Measurements from ENCODE around the gene SETD5.
A peak's percentile ranks its signal among the peaks of the same experiment; 100 is the strongest.

The SETD5 gene

DNA sequence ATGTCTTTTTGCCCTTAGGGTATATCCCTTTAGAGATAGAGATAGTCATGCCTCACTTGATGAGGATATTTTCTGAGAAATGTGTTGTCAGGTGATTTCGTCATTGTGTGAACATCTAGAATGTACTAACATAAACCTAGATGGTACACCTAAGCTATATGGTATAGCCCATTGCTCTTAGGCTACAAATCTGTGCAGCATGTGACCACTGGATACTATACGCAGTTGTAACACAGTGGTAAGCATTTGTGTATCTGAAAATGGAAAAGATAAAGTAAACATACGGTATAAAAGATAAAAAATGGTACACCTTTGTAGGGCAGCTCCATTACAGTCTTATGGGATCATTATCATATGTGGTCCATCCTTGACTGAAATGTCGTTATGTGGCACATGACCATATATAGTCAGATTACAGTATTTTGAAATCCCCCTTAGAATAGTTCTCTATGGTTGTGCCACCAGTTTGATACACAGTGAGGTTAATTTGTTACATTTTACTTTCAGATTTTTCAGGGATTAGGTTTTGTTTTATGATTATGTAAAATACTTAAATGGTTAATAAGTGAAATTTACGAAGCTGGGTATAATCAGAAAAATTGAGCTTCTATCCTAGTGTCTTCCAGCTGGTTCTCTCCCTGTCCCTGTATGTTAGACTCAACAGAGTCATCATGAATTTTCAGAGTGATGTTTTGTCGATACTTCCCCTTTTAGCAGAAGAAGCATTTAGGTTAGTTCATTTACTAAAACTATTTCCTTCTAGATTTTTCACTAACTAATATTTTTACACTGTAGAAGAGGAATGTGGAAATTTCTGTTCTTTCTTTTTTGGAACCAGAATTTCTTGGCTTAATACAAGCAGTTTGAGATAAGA is 12.8 kb downstream of the SETD5 start:
- DNase-seq: no peak

DNA sequence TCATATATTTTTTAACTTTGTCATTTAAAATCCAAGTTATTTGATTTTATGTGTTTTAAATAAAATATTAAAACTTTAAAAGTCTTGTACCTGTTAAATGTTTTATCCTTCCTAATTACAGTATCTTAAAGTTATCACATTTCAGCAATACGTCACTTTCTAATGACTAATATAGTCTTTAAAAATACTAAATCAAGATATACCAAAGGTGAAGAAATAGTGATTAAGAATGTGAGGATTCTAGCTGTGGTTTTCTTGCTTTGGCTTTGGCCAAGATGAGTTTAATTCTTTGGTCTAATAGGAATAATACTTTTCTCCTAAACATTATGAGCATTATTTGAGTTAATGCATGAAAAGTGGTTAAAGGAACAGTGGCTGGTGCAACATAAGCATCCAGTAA is 13.9 kb downstream of the SETD5 start:
- DNase-seq: no peak

DNA sequence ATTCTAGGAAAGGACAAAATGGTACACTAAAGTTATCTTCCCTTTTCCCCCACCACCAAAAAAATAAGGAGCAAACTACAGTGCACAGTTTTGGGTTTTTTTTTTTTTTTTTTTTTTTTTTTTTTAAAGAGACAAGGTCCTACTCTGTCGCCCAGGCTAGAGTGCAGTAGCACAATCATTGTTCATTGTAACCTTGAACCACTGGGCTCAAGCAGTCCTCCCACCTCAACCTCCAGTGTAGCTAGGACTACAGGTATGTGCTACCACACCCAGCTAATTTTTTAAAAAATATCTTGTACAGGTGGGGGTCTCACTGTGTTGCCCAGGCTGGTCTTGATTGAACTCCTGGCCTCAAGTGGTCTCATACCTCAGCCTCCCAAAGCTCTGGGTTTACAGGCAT is 14.9 kb downstream of the SETD5 start:
- DNase-seq: no peak

DNA sequence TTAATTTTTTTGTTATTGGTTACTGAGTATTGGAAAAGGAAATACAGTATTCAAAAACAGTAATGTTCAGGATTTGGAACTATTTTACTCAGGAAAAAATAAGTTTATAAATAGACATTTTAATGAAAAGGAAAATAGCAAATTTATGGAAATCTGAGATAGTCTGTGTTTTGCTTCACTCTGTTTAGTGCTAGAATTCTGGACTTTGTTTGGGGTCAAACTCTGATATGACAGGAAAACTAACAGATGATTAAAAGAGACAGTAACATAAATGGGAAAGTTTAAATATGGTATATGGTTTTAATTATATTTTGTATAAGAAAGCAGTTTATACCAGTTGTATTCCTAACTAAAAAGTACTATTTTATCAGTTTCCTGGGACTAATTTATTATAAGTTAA is 17.4 kb downstream of the SETD5 start:
- no peak for DNase-seq

DNA sequence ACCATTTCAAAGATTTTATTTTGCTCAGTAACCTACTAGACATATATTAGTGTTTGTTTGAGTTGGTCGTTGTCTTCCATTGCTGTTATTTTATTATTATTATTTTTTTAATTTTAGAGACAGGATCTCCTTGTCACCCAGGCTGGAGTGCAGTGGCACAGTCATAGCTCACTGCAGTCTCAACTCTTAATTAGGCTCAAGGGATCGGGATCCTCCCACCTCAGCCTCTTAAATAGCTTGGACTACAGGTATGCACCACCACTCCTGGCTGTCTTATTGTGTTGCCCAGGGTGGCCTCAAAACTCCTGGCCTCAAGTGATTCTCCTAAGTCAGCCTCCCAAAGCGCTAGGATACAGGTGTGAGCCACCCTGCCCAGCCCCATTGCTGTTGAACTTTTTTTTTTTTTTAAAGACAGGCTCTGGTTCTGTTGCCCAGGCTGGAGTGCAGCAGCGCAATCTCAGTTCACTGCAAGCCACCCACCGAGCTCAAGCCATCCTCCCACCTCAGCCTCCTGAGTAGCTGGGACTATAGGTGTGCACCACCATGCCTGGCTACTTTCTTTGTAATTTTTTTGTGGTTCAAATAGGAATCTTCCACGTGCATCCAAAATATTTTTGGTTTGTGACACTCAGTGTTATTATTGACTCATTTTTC is 18.2 kb downstream of the SETD5 start:
- DNase-seq: no peak

DNA sequence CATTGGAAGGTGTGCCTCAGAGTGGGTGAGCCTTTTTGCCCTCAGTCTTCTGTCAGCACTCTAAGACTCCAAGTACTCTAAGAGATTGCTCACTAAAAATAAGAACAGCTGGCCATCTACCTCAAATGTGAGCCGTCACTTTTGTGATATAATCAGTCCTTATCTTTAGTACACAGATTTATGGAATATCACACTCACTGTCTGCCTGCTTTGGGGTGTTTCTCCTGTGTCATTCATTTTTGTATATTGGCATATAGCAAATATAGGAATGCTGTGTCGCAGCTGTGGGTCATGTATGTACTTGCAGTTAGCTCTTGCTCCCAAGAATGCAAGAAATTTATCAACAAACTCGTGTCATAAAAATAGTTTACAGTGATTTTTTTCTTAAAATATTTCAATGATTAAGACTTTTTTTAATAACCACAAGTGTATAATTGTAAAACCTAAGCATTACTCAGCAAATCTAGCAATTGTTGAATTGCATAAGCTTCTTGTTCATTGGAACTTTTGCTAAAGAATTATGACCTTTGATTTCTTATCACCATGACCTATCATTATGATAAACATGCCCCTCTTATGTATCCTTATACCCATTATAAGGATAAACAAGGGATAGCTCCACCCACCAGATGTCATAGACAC is 18.8 kb downstream of the SETD5 start:
- DNase-seq: no peak

DNA sequence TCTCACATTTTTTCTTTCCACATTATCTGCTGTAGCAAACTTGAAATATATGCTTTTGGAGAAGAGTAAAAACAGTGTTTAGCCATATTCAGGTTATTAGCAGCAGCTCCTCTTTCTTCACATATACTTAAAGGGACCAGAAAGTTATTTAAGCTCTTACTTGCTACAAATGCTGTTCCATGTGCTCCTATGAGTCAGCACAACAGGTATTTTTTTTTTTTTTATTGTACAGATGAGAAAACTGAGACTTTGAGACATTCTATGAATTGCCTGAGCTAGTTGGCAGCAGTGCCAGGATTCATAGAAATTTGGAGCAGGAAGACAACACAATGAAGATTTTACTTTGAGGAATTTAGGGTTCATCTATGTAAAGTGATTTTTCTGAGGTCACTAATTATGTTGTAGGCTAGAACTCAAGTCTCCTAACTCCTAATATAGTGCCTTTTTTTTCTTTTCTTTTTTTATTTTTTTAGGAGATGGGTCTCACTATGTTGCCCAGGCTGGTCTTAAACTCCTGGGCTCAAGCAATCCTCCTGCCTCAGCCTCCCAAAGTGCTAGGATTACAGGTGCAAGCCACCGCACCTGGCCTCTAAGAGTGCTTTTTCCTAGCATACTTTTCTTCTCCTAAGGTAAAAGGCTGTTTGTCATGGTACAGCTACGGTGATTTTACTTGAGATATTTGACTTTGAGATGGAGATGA is 23.6 kb downstream of the SETD5 start:
- DNase-seq: no peak

DNA sequence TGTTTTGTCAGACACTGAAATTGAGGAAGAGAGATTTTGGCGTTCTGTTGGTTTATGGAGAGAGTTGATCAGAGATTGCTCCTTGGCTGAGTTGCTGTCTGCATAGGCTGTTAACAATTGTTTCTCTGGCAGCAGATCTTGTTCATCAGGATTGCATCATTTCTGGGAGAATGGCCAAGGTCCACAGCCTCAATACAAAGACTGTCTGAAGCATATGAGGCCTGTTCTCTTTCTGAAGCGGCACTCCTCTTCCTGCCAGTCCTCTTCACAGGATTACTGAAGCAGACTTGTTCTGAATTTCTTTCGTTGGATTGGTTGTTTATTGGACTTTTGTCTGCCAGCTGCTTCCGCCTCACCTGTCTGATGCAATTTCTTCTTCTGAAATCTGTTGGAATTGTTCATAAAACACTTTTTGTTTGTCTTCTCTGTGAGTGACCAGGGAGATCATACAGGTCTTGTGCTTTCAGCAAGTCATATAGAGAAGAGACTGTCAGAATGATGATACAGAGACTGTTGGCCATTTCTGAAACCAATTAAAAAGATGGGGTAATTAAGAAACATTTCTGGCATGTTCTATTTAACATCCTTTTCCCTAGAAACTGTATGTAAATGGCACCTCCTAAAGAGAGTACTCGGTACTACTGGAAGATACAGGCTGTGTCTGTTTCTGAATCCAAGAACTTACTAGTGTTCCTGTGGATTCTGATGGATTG is 25.5 kb downstream of the SETD5 start:
- peak; percentile 86 for DNase-seq

DNA sequence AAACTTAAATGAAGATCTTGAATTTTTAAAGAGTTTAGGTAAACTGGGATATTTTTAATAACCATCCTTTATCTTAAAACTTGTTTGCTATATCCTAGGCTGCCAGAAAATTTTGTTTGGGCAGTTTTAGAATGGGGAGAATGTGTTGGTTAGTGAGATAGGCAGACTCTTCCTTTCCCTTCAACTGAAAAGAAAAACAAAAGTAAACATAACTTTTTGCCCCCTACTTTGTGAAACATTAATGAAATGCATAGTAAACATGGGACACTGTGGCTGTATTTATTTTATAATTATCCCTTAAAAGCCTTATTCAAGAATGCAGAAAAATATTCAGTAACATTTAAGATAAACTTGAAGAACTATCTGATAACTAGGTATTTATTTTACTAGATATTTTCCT is 31.0 kb downstream of the SETD5 start:
- no peak for DNase-seq

DNA sequence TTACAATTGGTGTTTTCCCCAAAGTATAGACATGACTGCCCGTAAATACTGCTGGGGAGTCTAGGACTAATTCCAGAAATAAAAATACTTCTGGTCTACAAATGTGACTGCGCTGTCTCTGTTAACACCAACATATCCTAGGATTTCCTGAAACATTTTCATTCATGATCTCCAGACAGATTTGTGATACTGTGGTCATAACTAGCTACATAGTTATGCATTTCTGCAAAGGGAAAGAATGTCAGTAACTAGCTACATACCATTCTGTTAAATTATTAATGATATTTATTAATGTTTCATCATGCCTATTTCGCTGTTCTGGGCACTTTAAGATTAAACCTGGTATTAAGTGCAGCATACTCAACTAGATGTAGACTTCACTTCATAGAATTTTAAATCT is 33.3 kb downstream of the SETD5 start:
- DNase-seq: no peak

DNA sequence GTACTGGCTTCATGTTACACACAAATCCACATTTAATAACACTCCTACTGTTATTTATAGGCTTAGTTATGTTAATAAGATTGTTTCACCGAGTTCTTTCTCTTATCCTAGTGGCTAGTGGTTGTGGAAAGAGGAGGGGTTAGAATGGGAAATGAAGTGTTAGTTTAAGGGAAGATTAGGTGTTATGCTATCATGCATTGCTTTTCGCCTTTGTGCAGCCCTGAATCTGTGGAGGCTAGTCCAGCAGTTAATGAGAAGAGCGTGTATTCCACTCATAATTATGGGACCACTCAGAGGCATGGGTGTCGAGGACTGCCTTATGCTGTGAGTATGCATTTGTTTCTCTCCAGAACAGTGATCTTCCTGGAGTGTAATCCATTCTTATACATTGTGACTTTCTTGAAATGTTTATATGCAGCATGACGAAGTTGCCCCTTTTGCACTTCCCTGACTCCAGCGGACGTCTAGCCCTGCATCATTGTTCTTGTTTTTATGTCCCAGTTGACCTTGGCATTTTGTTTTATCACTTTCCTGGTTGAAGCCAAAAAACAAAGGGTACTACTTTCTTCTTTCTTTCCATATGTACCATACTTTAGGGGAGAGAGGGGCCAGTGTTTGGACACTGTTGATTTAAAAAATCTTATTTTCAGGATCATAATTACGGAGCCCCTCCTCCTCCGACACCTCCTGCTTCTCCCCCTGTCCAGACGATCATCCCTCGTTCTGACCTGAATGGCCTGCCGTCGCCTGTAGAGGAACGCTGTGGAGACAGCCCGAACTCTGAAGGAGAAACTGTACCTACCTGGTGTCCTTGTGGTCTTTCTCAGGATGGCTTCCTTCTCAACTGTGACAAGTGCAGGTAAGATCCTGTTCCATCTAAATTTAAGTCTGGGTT is 36.5 kb downstream of the SETD5 start:
- DNase-seq: no peak

DNA sequence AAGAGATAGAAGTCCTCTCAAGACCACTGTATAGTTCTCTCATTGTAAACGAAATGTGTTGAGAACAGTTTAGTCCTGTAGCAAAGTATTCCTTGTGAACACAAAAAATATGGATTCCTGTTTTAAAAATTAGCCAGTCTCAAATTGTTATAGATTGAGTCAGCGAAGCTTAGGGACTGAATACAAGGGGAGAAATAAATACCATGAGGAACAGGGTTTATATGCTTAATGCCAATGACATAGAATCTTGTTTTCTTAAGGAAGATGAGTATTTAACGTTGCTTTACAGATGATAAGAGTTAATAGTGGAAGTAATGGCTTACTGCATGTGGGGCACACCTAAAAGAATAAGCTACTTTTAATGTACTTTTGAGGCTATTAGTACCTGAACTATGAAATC is 37.9 kb downstream of the SETD5 start:
- DNase-seq: no peak

DNA sequence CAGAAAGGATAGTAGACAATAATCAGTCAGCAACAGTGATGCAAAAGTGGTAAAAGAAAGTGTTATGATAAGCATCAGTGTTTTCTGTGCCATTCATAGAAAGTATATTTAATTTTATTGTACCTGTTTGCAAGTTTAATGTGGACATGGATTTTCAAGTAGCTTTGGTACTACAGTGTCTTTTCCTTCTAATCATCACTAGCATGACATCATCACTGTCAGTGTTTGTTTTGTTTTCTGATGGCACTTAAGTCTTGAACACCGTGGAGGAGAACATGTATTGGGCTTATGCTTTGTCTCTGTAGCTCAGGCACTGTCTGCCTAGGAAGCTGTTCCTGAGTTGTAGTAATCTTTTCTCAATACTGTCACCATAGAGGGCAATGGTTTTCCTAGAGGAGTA is 41.9 kb downstream of the SETD5 start:
- DNase-seq: no peak

DNA sequence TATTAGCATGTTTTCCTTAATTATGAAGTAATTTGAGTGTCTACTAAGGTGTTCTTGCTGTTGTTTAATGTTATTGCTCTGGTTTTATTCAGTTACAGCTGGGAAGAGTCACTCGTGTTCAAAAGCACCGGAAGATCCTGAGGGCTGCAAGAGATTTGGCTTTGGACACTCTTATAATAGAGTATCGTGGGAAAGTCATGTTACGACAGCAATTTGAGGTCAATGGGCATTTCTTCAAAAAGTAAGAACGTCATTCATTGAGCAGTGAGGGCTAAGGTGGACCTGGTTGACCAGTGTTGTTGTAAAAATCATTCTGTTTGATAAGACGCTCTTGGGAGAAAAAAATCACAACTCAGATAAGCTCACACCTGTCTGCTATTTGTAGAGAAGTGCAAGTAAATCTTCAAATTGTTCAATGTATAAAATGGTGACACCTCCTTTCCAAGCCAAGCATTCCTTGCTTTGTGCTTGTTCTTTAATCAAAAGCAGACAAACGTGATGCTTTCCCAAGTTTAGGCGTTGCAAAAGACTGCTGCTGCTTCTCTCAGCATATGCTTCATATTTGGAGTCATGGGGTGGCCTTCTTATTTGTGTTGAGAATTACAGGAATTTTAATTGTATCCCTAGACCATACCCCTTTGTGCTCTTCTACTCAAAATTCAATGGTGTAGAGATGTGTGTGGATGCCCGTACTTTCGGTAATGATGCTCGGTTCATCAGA is 44.2 kb downstream of the SETD5 start:
- DNase-seq: no peak

DNA sequence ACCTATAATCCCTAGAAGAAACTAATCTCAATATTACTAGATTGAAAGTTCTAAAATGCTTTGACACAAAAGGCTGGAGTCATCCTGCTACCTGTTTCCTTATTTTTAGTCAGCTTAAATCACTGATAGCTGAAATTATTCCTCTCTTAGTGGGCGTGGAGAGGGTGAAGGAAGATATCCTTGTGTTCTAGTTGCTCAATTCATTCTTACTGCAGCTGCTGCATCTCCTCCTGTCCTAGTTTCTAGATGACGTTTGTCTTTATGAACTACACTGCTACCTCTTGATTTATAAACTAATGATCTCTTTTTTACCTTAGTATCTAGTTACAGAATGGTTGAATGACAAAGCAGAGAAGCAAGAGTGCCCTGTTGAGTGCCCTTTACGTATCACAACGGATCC is 50.7 kb downstream of the SETD5 start:
- no peak for DNase-seq

DNA sequence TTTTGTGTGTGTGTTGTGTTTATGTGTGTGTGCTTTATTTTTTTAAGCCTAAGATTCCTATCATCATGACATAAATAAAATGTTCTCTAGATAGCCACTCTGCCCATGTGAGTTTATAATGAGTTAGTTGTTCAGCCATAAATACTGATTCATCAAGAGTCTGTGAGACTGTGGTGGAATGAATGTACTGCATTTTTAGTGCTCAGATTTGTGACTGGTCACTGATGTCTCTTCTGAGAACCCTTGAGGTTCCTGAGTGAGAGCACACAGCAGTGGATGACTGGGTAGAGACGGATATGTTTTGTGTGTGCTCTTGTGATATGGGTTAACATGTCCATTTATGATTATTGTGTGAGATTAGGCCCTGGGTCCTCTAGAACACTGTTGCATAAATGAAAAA is 51.2 kb downstream of the SETD5 start:
- DNase-seq: no peak

DNA sequence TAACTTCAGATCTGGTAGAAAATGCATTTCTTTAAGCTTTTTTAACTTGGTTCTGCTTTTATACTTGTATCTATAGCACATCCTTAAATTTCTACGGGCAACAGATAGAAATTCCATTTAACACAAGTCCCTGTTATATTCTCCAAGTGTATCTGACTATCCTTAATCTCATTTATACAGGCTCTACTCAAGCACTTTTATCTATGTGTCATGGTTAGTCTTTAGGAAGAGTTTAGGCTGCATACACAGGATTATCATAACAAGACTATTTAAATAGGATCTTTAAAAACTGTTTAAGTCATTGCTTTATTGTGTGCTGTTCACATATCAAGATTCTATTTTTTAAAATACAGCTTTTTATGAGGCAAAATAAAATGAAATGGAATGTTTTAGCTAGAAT is 52.7 kb downstream of the SETD5 start:
- no peak for DNase-seq

DNA sequence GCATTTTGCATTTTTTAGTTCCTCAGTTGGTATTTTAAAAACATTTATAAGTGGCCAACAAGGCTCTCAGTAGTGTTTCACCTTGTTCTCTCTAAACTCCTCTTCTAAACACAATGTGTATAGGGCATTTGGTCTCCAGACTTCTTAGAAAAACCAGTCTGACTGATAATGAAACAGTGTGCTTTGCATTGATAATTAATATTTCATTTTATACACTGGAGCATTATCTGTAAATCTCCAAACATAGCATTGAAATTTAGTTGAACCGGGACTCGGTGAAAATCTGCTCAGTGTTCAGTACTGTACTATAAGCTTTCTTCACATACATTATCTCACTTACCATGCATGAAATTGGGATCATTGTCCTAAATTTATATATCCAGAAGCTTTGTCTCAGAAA is 53.6 kb downstream of the SETD5 start:
- DNase-seq: no peak

DNA sequence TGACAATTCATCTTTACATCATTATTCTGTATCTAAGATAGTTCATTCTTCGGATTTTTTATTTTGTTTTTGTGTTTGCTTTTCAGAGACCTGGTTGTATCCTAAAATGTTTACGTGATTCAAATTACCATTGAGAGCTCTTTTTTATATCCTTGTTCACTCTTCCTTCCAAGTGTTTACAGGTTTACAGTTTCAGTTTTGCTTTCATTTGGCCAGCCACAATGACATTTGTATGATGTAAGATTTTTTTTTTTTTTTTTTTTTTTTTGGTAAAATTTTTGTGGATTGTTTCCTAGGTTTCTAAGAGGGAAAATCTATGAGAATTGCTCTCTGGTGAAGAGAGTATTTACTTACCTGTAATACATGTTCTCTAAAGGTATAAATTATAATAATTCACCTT is 55.0 kb downstream of the SETD5 start:
- no peak for DNase-seq

DNA sequence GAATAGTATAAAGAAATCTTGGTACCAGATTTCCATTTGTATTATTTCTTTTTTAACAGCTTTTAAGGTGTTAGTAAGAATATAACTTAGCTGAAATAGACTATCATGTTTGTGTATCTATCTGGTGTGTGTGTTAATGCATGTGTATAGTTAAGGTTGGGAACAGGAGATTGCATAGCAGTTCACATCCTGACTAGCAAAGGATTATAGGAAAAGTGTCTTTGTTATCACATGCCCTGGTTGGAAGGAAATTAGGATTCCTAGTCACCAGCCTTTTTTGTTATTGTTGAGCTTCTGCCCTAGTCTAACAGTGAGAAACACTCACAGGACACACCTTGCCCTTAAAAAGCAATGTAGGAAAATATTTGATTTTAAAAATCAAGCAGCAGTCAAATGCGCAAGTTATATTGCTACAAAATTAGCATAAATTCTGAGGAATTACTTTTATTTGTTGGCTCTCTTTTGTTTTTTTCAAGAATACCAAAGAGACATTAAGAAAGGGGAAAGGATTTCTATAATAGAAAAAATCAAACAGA is 58.2 kb downstream of the SETD5 start:
- DNase-seq: no peak

DNA sequence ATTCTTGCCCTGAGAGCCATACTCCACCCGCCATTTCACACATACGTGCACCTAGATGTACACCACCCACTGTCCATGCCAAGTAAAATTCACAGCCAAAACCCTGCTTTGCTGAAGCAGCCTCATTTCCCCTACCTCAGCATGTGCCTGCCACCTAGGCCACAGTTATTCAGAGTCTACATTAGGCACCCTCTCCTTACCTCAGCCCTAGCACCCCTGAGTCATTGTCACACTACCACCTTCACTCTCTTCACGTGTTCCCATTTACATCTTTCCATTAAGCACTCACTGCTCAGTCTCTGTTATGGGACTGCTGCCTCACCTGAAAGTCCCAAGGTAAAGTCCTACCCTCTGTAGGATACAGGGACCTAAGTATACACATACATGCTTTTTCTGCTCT is 70.0 kb downstream of the SETD5 start:
- no peak for DNase-seq
